Hepatocyte (in vitro differentiated cells): Measurements from ENCODE around the gene DNER. TPM values are rescaled to one million over a fixed set of nuclear protein-coding genes. Genes with fewer than 3 reads are reported as not detected.

Experiments
- DNase-seq: peaks from one replicate; pipeline ENCODE4 v3.0.0-alpha.2; 2016; ENCODE audit warnings: low spot score
- H2AFZ ChIP-seq: fragments of 200-600 bp; sonication (generic); 2 replicates; pipeline ENCODE4 v1.6.0; 2016; ENCODE audit warnings: antibody characterized with exemption, mild to moderate bottlenecking
- H3K27ac ChIP-seq: fragments of 200-600 bp; sonication (generic); 2 replicates; pipeline ENCODE4 v1.5.1; 2016; ENCODE audit warnings: mild to moderate bottlenecking
- H3K27me3 ChIP-seq: fragments of 200-600 bp; sonication (generic); 2 replicates; pipeline ENCODE4 v1.6.1; 2016
- H3K36me3 ChIP-seq: fragments of 200-600 bp; sonication (generic); replicated peaks from 2 replicates; pipeline ENCODE4 v1.5.1; 2016; ENCODE audit warnings: low read depth; ENCODE audit not compliant: insufficient read depth
- H3K4me1 ChIP-seq: fragments of 200-600 bp; sonication (generic); 2 replicates; pipeline ENCODE4 v1.5.1; 2016; ENCODE audit warnings: mild to moderate bottlenecking, moderate library complexity; ENCODE audit not compliant: insufficient read depth
- H3K4me2 ChIP-seq: fragments of 200-600 bp; sonication (generic); 2 replicates; pipeline ENCODE4 v1.6.0; 2016
- H3K4me3 ChIP-seq: fragments of 200-600 bp; sonication (generic); 2 replicates; pipeline ENCODE4 v1.5.1; 2016; ENCODE audit warnings: mild to moderate bottlenecking
- H3K79me2 ChIP-seq: fragments of 200-600 bp; sonication (generic); 2 replicates; pipeline ENCODE4 v1.6.0; 2017; ENCODE audit warnings: mild to moderate bottlenecking
- H3K9me2 ChIP-seq: fragments of 200-600 bp; sonication (generic); replicated peaks from 2 replicates; pipeline ENCODE4 v1.6.0; 2017; ENCODE audit warnings: mild to moderate bottlenecking; ENCODE audit not compliant: insufficient read depth
- H3K9me3 ChIP-seq: fragments of 200-600 bp; sonication (generic); 2 replicates; pipeline ENCODE4 v1.5.1; 2016; ENCODE audit warnings: low read depth, mild to moderate bottlenecking
- H4K20me1 ChIP-seq: fragments of 200-600 bp; sonication (generic); 2 replicates; pipeline ENCODE4 v1.6.0; 2016; ENCODE audit warnings: mild to moderate bottlenecking; ENCODE audit not compliant: insufficient read depth, poor library complexity, severe bottlenecking
- EZH2 ChIP-seq: fragments of 200-600 bp; sonication (generic); IDR thresholded peaks from 2 replicates; pipeline ENCODE4 v1.6.1; 2016; ENCODE audit warnings: antibody characterized with exemption, mild to moderate bottlenecking, borderline replicate concordance
- EZH2phosphoT487 ChIP-seq: fragments of 200-600 bp; sonication (generic); IDR thresholded peaks from one replicate; pipeline ENCODE4 v1.6.1; 2018; ENCODE audit warnings: antibody characterized with exemption, mild to moderate bottlenecking, low read depth, moderate library complexity; ENCODE audit not compliant: unreplicated experiment, severe bottlenecking
- whole genome bisulfite sequencing: methylation state at CpG from one replicate; pipeline ENCODE4 v1.1.6; 2016; ENCODE audit warnings: low lambda C conversion rate; ENCODE audit errors: missing lambda C conversion rate; 5-methylcytosine and 5-hydroxymethylcytosine counted together
- polyA plus RNA-seq: library from polyadenylated mRNA; unstranded; fragments of >200 nt; fragmentation: Nextera tagmentation; extraction: Ambion mirVana; gene quantifications from 2 replicates; pipeline ENCODE4 v1.2.1, GENCODE V29; 2016
- total RNA-seq: library from RNA; depleted of rRNA; stranded (reverse); fragments of >200 nt; gene quantifications from 2 replicates; pipeline ENCODE4 v1.2.3, GENCODE V29; 2014
- TF ChIP-seq, protein P1 (sequence below): fragments of 200-600 bp; sonication (generic); IDR thresholded peaks from 2 replicates; pipeline ENCODE4 v1.5.1; 2016; ENCODE audit warnings: antibody characterized with exemption, mild to moderate bottlenecking; ENCODE audit not compliant: poor library complexity

Gene DNER
- total and polyA plus RNA-seq, 2 experiments from 2014 or later: 0.37 TPM; not detected in 1

DNA sequence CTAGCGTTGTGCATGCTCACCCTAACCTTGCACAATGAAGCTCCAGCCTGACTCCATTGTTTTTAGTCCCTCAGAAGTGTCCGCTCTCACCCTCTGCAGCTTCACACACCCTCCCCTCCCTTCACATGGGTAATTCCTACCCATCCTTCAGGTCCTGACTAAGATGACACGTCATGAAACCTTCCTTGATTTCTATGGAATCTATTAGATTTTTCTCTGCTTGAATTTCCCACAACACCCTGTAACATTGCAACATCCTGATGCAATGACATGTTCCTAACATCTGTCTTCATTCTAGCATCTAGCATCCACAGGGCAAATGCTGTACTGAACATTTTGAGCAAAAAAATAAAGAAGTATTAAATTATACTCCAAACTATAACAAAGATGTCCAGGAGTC, 366.2 kb downstream of the DNER start:
- Histone ChIP-seq H3K4me3 (no peak overlapping the region), H3K27me3 (no peaks in the 10 kb centered on the region), H3K9me3 (no peaks in the 10 kb centered on the region), H3K36me3 (no peaks in the 10 kb centered on the region), H2AFZ (no peak overlapping the region), H3K4me2 (no peak overlapping the region), H3K79me2 (no peaks in the 10 kb centered on the region), H3K9me2 (no peaks in the 10 kb centered on the region), H3K27ac (no peak overlapping the region), H4K20me1 (no peaks in the 10 kb centered on the region), H3K4me1 (no peaks in the 10 kb centered on the region)
- no peak for DNase-seq
- no peak for TF ChIP-seq EZH2
- TF ChIP-seq, protein P1, sequence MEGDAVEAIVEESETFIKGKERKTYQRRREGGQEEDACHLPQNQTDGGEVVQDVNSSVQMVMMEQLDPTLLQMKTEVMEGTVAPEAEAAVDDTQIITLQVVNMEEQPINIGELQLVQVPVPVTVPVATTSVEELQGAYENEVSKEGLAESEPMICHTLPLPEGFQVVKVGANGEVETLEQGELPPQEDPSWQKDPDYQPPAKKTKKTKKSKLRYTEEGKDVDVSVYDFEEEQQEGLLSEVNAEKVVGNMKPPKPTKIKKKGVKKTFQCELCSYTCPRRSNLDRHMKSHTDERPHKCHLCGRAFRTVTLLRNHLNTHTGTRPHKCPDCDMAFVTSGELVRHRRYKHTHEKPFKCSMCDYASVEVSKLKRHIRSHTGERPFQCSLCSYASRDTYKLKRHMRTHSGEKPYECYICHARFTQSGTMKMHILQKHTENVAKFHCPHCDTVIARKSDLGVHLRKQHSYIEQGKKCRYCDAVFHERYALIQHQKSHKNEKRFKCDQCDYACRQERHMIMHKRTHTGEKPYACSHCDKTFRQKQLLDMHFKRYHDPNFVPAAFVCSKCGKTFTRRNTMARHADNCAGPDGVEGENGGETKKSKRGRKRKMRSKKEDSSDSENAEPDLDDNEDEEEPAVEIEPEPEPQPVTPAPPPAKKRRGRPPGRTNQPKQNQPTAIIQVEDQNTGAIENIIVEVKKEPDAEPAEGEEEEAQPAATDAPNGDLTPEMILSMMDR: no peak
- no peak for TF ChIP-seq EZH2phosphoT487
- 84% methylated on average over 3 of the region's 3 CpGs for WGBS

DNA sequence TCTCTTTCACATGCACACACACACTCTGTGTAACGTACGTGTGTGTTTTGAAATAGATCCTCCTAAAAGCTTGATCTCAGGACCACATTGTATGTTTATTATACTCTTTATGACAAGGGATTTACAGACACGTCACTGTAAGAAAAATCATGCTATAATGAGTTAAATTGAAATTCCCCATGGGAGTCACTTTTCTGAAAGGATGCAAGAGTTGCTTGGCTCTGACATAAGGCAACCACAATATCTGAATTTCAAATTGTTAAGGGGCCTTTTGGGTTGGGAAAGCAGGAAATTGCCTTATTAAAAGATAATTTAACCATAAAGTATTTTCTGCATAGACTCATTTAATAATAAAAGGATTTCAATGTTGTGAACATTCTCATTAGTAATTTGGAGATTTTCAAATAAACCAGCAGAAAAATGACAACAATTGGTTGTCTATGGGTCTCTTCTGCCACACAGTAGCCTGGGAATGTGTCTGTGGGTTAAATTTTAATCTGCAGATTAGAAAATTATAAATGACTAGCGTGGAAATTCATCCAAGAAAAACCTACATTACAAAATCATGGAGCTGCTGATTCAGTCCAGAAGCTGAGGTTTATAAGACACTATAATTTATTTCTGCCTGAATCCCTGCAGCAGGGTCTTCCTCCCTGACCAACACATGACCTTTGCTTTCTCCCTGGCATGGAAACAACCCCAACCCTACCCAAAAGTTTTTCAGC, 367.4 kb downstream of the DNER start:
- H3K4me2 ChIP-seq: no peak overlapping the region
- 78% methylated on average over 4 of the region's 4 CpGs for WGBS

DNA sequence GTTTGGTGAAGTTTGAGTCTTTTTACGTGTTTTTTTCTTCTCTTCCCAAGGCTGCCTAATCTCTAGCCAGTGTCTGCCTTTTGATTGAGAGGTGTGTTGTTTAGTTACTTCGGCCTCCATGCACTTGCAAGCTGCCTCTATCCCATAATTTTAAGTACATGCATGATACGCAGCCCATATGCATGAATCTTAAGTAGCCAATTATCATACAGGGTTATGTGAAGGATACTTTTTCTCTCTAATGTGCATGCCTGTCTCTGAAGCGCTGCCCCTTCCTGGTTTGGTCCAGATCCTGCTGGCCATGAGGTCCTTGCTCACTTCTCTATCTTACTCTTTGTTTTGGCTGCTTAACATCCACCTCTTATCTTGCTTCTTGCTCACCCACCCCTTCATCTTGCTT, 369.4 kb downstream of the DNER start:
- Histone ChIP-seq H3K4me2 (no peak overlapping the region), H4K20me1 (no peaks in the 10 kb centered on the region), H3K4me1 (no peaks in the 10 kb centered on the region), H3K4me3 (no peak overlapping the region), H3K27me3 (no peaks in the 10 kb centered on the region), H3K27ac (no peak overlapping the region), H3K79me2 (no peaks in the 10 kb centered on the region), H3K9me3 (no peaks in the 10 kb centered on the region), H3K36me3 (no peaks in the 10 kb centered on the region), H3K9me2 (no peaks in the 10 kb centered on the region), H2AFZ (no peak overlapping the region)
- no peak for DNase-seq
- 91% methylated on average over 4 of the region's 4 CpGs for WGBS
- TF ChIP-seq EZH2phosphoT487: no peak
- TF ChIP-seq, protein P1: no peak
- TF ChIP-seq EZH2: no peak

More for the DNA sequence above, 367.4 kb downstream of the DNER start:
- no peak for TF ChIP-seq EZH2
- TF ChIP-seq EZH2phosphoT487: no peak
- TF ChIP-seq, protein P1: no peak
- no peak for DNase-seq
- H2AFZ ChIP-seq: no peak overlapping the region
- no peaks in the 10 kb centered on the region for H3K9me3 ChIP-seq
- H3K79me2 ChIP-seq: no peaks in the 10 kb centered on the region
- H3K4me1 ChIP-seq: no peaks in the 10 kb centered on the region
- H4K20me1 ChIP-seq: no peaks in the 10 kb centered on the region
- no peaks in the 10 kb centered on the region for H3K9me2 ChIP-seq
- H3K4me3 ChIP-seq: no peak overlapping the region
- no peak overlapping the region for H3K27ac ChIP-seq
- no peaks in the 10 kb centered on the region for H3K27me3 ChIP-seq
- no peaks in the 10 kb centered on the region for H3K36me3 ChIP-seq
